Neural progenitor cell (in vitro differentiated cells): ENCODE measurements around the gene EP400.

ENCODE experiments used
- CTCF ChIP-seq: fragments of 200-600 bp; sonication (generic); IDR thresholded peaks from 2 replicates; pipeline ENCODE4 v1.5.1; 2017; ENCODE audit warnings: antibody characterized with exemption, mild to moderate bottlenecking
- EZH2 ChIP-seq: fragments of 200-600 bp; sonication (generic); IDR thresholded peaks from 2 replicates; pipeline ENCODE4 v1.6.1; 2017; ENCODE audit warnings: antibody characterized with exemption, mild to moderate bottlenecking, moderate library complexity

GRCh38 chr12:131986910-131987309 is 37.2 kb downstream of the EP400 start:
- TF ChIP-seq CTCF (no peak), EZH2 (no peak)
